Activated T-cell treated with anti-CD3 and anti-CD28 coated beads for 4 hours (primary cell): ENCODE measurements around the gene CABLES1.
"Not testable (repeated sequence)": the region's sequence is repeated elsewhere in the genome, so short reads cannot be mapped to it uniquely, and the experiment has no call there.

Experiments used
- DNase-seq: peaks from one replicate; pipeline ENCODE4 v3.0.0-alpha.2; 2020

CABLES1 gene

GRCh38 chr18:23272498-23273232, 137.4 kb downstream of the CABLES1 start:
- DNase-seq = no peak

GRCh38 chr18:23273443-23273966, 138.2 kb downstream of the CABLES1 start:
- no peak for DNase-seq

- no peak for DNase-seq
Observed at GRCh38 chr18:23274638-23275482, 139.6 kb downstream of the CABLES1 start.

DNA sequence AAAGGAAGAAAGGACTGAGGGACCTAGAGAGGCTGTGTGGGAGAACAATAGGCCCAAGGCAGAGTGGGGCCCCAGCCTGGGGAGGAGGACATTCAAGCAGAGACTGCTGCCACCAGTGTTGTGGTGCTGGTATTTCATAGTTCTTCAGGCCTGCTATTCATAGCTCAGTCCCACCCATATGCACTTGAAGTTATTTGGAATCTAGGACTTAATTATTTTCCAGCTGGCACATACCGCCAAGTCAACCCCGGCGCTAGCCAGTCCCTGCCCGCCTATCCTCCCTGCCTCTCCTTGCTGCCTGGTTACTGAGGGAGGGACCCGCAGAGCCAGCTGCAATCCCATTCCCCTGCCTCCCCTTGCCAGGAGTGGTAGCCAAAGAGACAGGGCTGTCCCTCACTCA, 141.2 kb downstream of the CABLES1 start:
- no peak for DNase-seq

- DNase-seq = no peak
Observed at GRCh38 chr18:23277399-23277798, 142.1 kb downstream of the CABLES1 start.

DNA sequence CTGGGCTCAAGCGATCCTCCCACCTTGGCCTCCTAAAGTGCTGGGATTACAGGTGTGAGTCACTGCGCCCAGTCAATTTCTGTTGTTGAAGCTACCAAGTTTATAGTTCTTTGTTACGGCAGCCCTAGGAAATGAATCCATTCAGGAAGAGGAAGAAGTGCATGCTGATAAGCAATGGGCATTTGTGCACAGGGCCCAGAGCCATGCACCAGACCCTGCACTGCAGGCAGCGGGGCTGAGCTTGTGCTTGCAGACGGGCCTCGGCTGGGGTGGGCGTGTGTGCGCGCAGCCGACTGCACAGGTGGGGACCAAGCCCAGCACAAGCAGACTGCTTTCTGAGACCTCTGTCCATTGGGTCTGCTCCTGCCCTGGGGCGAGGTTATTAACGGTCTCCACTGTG, 144.6 kb downstream of the CABLES1 start:
- no peak for DNase-seq

DNA sequence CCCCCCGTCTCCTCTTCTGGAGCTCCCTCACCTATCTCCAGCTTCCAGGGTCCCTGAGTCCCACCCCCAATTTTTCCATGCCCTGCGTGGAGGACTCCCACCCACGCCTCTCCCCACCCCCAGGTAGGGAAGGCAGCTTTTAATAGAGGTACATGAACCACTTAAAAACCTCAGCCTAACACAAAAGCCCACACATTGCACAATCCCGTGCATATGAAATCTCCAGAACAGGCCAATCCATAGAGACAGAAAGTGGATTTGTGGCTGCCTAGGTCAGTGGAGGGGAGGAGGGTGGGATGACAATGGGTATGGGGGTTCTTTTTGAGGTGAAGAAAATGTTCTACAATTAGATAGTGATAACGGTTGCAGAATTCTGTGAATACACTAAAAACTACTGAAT, 145.6 kb downstream of the CABLES1 start:
- DNase-seq = no peak

DNA sequence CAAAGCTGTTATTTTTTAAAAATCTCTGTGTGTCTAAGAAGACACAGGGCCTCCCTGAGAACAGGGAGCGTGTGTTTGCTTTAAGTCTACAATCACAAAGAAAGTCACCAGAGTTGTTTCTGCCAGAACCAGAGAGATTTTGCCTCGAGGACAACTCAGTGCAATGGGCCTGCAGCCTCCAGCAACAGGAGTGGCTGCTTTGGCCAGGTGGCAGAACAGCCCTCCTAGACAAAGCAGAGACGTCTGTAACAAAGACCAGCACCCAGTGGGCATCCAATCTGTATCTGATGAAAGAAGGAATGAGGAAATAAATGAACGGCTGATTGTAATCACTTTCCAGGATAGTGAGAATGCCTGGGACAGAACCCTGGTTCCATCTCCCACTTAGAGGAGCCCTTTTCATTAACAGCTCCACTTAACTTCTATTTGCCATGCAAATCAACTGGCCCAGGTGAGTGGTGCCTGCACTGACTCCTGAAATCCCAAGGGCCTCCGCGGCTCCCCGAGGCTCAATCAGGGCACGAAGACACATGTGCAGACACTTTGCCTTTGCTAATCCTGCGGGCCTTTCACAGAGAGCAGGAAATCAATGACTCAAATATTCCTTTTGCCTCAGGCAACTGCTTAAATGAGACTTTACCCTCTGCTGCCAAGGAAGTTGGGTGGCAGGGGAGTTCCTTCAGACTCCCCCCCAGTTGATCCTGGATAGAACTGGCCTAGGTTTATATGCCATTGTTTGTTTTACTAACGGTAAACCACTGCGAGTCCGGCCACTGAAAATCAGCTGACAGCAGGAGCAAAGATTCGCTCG, 146.5 kb downstream of the CABLES1 start:
- no peak for DNase-seq

GRCh38 chr18:23282437-23282781, 147.1 kb downstream of the CABLES1 start:
- no peak for DNase-seq

DNA sequence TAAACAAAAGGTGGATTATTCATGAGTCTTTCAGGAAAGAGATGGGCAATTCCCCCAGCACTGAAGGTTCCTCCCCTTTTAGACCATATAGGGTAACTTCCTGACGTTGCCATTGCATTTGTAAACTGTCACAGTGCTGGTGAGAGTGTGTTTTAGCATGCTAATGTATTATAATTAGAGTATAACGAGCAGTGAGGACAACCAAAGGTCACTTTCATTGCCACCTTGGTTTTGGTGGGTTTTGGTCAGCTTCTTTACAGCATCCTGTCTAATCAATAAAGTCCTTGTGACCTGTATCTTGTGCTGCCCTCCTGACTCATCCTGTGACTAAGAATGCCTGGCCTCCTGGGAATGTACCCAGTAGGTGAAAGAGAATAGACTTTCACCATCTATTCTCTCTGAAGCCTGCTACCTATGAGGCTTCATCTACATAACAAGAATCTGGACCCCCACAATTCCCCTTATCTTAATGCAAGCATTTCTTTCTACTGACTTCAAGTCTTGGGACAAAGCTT, 148.7 kb downstream of the CABLES1 start:
- DNase-seq = no peak

DNA sequence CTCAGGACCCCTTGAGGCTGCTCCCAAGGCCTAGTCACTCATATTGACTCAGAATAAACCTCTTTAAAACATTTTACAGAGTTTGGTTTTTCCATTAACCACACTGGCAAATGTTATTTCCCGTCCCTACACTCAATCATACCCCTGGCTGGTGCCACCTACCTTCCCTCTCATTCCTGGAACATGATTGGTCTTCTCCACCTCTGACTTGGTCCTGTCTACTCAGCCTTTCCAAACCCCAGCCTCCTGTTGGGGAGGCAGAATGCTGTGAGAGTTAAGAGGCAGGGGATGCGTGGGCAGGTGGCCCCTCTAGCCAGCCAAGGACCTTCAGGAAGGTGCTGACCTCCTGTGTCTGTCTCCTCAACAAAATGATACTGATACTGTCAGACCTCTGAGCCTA, 149.3 kb downstream of the CABLES1 start:
- DNase-seq = no peak

DNA sequence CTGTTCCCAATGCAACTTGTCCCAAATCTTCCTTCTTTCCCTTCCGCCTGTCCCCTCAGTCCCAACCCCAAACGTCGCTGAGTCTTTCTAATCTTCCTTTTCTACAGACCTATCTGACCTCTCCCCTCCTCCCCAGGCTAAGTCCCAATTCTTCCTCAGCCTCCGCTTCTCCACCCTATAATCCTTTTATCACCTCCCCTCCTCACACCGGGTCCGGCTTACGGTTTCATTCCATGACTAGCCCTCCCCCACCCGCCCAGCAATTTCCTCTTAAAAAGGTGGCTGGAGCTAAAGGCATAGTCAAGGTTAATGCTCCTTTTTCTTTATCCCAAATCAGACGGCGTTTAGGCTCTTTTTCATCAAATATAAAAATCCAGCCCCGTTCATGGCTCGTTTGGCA, 150.3 kb downstream of the CABLES1 start:
- DNase-seq = not testable (repeated sequence)

- DNase-seq = no peak
Observed at GRCh38 chr18:23291456-23292205, 156.3 kb downstream of the CABLES1 start.

DNA sequence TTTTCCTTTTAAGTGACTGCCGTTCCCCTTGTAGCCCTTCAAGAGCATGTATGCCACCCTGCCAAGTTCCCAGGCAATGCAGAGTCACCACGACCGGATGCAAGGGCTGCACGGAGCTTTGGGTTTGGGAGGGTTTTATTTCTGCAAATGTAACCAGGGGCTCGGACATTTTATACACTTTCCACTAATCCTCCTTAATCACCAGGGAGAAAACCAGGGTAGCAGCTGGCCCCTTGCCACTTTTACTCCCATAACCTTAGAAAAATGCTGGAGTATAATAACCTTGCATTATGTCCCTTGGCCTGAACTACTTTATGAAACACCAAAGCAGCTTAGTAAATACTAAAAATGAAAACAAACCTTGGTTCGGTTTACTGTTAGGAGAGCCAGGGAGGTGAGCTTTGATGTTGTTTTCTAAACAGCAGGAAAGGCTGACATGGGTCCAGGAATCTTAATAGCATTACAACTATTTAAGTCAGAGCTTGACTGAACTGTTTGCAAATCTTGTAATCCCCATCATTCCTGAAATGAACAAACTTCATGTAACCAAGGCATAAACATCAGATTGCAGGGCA, 165.0 kb downstream of the CABLES1 start:
- no peak for DNase-seq

DNA sequence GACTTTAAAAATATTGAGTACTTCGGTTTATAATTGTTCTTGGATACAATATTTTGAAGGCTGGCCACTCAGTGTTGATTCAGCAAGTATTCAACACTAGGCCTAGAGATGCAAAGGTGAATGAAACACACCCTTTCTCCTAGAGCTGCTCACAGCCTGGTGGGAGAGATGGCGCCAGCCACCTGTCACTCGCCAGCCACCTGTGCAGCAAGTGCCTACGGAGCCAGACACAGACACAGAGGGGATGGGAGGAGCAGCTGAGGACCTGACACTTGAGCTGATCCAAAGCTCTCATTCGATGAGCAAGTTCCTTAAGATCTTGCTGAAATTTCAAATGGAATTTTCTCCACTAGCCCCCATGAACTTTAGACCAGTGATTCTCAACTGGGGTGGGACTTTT, 166.7 kb downstream of the CABLES1 start:
- no peak for DNase-seq

DNA sequence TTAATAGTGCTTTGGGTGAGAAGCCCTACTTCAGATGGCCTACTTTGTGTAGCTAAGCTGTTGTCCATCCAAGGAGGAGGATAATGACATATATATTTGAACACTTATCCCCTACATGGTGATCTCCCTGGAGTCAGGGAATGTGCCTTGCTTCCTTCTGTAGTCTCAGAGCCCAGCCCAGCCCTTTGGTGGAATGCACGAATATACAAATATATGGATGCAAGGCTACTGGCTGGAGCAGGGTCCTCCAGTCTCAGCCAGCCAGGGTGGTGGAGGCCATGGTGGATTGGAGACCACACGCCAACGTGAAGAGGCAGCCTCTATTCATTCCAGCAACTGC, 167.2 kb downstream of the CABLES1 start:
- no peak for DNase-seq

- no peak for DNase-seq
Observed at GRCh38 chr18:23302851-23303527, 167.7 kb downstream of the CABLES1 start.

DNA sequence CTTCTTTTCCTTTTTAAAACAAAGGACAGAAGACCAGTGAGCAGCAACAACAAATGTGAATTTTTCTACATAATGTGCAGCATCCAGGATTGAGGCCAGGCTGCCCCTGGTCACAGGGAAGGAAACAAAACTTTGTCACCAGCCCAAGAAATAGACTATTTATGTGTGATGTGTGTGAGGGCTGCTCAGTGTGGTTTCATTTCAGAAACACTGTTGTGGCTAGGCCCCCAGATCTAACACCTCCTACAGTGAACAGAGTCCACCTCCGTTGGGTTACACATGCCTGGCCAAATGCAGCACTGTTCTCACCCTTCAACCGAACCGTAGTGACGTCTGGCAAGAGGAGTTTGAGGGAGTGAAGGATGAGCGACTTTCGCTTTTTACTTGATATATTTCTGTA, 171.5 kb downstream of the CABLES1 start:
- no peak for DNase-seq

GRCh38 chr18:23307567-23308295, 172.4 kb downstream of the CABLES1 start:
- DNase-seq = no peak
